Muscle layer of duodenum (tissue), 2 donors: ENCODE measurements around the gene SMARCAL1.
"Not testable (repeated sequence)": the region's sequence is repeated elsewhere in the genome, so short reads cannot be mapped to it uniquely, and the experiment has no call there.

ENCODE experiments used
- H3K27ac ChIP-seq: one replicate; pipeline ENCODE4 v1.7.0; 2013; ENCODE audit warnings: mild to moderate bottlenecking, low read length
- H3K27me3 ChIP-seq: one replicate; pipeline ENCODE4 v1.7.0; 2013; ENCODE audit warnings: low read depth, mild to moderate bottlenecking, control low read depth, low read length
- H3K36me3 ChIP-seq, 2 donors: one replicate each; pipeline ENCODE4 v1.7.0; 2013; ENCODE audit warnings: low read length in 2 of 2, control low read depth in 1 of 2, mild to moderate bottlenecking in 1 of 2; ENCODE audit not compliant: insufficient read depth in 2 of 2, control insufficient read depth in 1 of 2
- H3K4me1 ChIP-seq, 2 donors: one replicate each; pipeline ENCODE4 v1.7.0; 2013; ENCODE audit warnings: low read length in 2 of 2, mild to moderate bottlenecking in 2 of 2, control low read depth in 1 of 2, moderate library complexity in 1 of 2; ENCODE audit not compliant: insufficient read depth in 2 of 2, control insufficient read depth in 1 of 2
- H3K4me3 ChIP-seq, 2 donors: one replicate each; pipeline ENCODE4 v1.7.0; 2013; ENCODE audit warnings: low read length in 2 of 2, low read depth in 1 of 2, mild to moderate bottlenecking in 1 of 2
- H3K9me3 ChIP-seq, 2 donors: one replicate each; pipeline ENCODE4 v1.7.0; 2013; ENCODE audit warnings: low read length in 2 of 2, control low read depth in 1 of 2, mild to moderate bottlenecking in 1 of 2; ENCODE audit not compliant: control insufficient read depth in 1 of 2
- donor health status: healthy.

Gene SMARCAL1

GRCh38 chr2:216375286-216375685 lies 37.0 kb upstream of the SMARCAL1 start:
- Histone ChIP-seq H3K27ac (no peak overlapping the region), H3K9me3 (no peaks in the 10 kb centered on the region), H3K36me3 (no peaks in the 10 kb centered on the region), H3K4me1 (peaks cover 0 to 16% of the 10 kb centered on the region in 2 donors), H3K4me3 (no peak overlapping the region), H3K27me3 (peaks cover 11% of the 10 kb centered on the region)

- no peaks in the 10 kb centered on the region for H3K9me3 ChIP-seq
Measured at GRCh38 chr2:216379977-216380376, 32.3 kb upstream of the SMARCAL1 start.

GRCh38 chr2:216384409-216384808 lies 27.9 kb upstream of the SMARCAL1 start:
- H3K27ac ChIP-seq, H3K36me3 ChIP-seq, H3K4me3 ChIP-seq, H3K27me3 ChIP-seq, H3K9me3 ChIP-seq, H3K4me1 ChIP-seq: not testable (repeated sequence)

More at GRCh38 chr2:216379977-216380376, 32.3 kb upstream of the SMARCAL1 start:
- Histone ChIP-seq H3K4me1 (no peaks in the 10 kb centered on the region), H3K4me3 (no peak overlapping the region), H3K27me3 (no peaks in the 10 kb centered on the region), H3K36me3 (no peaks in the 10 kb centered on the region), H3K27ac (no peak overlapping the region)

- peaks cover 6% of the 10 kb centered on the region for H3K27me3 ChIP-seq
- no peaks in the 10 kb centered on the region for H3K36me3 ChIP-seq
- no peak overlapping the region for H3K4me3 ChIP-seq
- H3K27ac ChIP-seq, result no peak overlapping the region
- no peaks in the 10 kb centered on the region for H3K9me3 ChIP-seq
- H3K4me1 ChIP-seq, result no peaks in the 10 kb centered on the region
Measured at GRCh38 chr2:216385478-216385877, 26.8 kb upstream of the SMARCAL1 start.

GRCh38 chr2:216387262-216387661 lies 25.0 kb upstream of the SMARCAL1 start:
- Histone ChIP-seq H3K4me1 (no peaks in the 10 kb centered on the region), H3K27ac (no peak overlapping the region), H3K9me3 (no peaks in the 10 kb centered on the region), H3K36me3 (no peaks in the 10 kb centered on the region), H3K27me3 (peaks cover 6% of the 10 kb centered on the region), H3K4me3 (no peak overlapping the region)

GRCh38 chr2:216388046-216388884 lies 24.0 kb upstream of the SMARCAL1 start:
- no peak overlapping the region for H3K27ac ChIP-seq
- H3K9me3 ChIP-seq, result no peaks in the 10 kb centered on the region
- no peaks in the 10 kb centered on the region for H3K36me3 ChIP-seq
- peaks cover 6% of the 10 kb centered on the region for H3K27me3 ChIP-seq
- no peaks in the 10 kb centered on the region for H3K4me1 ChIP-seq
- H3K4me3 ChIP-seq, result no peak overlapping the region

GRCh38 chr2:216389570-216389969 lies 22.7 kb upstream of the SMARCAL1 start:
- Histone ChIP-seq H3K9me3 (no peaks in the 10 kb centered on the region), H3K4me1 (no peaks in the 10 kb centered on the region), H3K36me3 (no peaks in the 10 kb centered on the region), H3K27ac (no peak overlapping the region), H3K27me3 (peaks cover 6% of the 10 kb centered on the region), H3K4me3 (no peak overlapping the region)

GRCh38 chr2:216391401-216391800 lies 20.9 kb upstream of the SMARCAL1 start:
- H3K4me1 ChIP-seq, result no peaks in the 10 kb centered on the region

GRCh38 chr2:216392018-216392562 lies 20.2 kb upstream of the SMARCAL1 start:
- H3K4me1 ChIP-seq, result no peaks in the 10 kb centered on the region

More at GRCh38 chr2:216391401-216391800, 20.9 kb upstream of the SMARCAL1 start:
- Histone ChIP-seq H3K27ac (no peak overlapping the region), H3K27me3 (peaks cover 6% of the 10 kb centered on the region), H3K36me3 (no peaks in the 10 kb centered on the region), H3K4me3 (no peak overlapping the region), H3K9me3 (no peaks in the 10 kb centered on the region)

GRCh38 chr2:216392945-216393840 lies 19.1 kb upstream of the SMARCAL1 start:
- Histone ChIP-seq H3K9me3 (no peaks in the 10 kb centered on the region), H3K27me3 (no peaks in the 10 kb centered on the region), H3K36me3 (no peaks in the 10 kb centered on the region), H3K27ac (no peak overlapping the region), H3K4me3 (no peak overlapping the region), H3K4me1 (no peaks in the 10 kb centered on the region)

More at GRCh38 chr2:216392018-216392562, 20.2 kb upstream of the SMARCAL1 start:
- Histone ChIP-seq H3K36me3 (no peaks in the 10 kb centered on the region), H3K27ac (no peak overlapping the region), H3K4me3 (no peak overlapping the region), H3K27me3 (peaks cover 6% of the 10 kb centered on the region), H3K9me3 (no peaks in the 10 kb centered on the region)

- no peaks in the 10 kb centered on the region for H3K9me3 ChIP-seq
- H3K4me3 ChIP-seq, result no peak overlapping the region
- no peaks in the 10 kb centered on the region for H3K36me3 ChIP-seq
- no peaks in the 10 kb centered on the region for H3K4me1 ChIP-seq
- no peak overlapping the region for H3K27ac ChIP-seq
- H3K27me3 ChIP-seq, result no peaks in the 10 kb centered on the region
Measured at GRCh38 chr2:216394881-216395280, 17.4 kb upstream of the SMARCAL1 start.
